HEK293T (cell line): ENCODE measurements around the gene NAAA.

Source experiments
- FOXM1 ChIP-seq: fragments of 450-650 bp; IDR thresholded peaks from 2 replicates; pipeline ENCODE4 v1.6.1; 2017; ENCODE audit warnings: mild to moderate bottlenecking, borderline replicate concordance
- ZNF384 ChIP-seq: fragments of 450-650 bp; IDR thresholded peaks from 2 replicates; pipeline ENCODE4 v1.6.1; 2016

DNA sequence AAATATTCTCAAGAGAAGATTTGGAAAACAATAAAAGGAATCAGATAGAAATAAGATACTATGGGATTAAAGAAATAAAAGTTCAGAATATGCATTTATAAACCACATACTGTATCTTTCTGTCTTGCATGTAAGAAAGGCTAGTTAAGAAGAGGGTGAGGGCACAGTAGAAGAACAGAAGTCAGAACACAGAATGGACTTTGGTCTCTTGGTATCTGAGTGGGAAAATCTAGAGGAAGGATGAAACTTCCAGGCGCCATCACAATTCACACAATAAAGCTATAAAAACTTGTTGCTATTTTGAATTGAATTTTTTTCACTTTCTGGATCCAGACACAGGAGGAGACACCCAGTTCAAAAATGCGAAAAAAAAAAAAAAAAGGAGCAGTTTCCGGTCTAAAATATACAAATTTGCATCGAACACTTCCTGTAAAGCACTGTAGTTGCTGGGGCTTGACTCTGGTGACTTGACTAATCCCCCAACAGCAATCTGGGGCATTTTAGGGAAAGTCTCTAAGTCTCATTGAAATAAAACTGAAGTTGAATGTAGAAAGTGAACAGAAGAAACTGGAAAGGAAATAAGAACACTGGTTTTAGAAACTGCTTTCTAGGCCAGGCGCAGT is 8.1 kb upstream of the NAAA start:
- no peak for TF ChIP-seq ZNF384
- no peak for TF ChIP-seq FOXM1
